ENCODE results near the gene HAGH. TPM values are rescaled to one million over a fixed set of nuclear protein-coding genes. Genes with fewer than 3 reads are reported as not detected.

The HAGH gene
- polyA plus RNA-seq, 1 donor from 2014 or later: 163 TPM

- Histone ChIP-seq H2AFZ (ENCODE audit: low read depth, low read length) (no peak overlapping the region), H3K27ac (ENCODE audit: low read length) (no peak overlapping the region), H4K20me1 (ENCODE audit: insufficient read depth) (peaks cover 6% of the 10 kb centered on the region), H3K9me3 (ENCODE audit: low read length) (no peaks in the 10 kb centered on the region), H3K79me2 (replicated peaks; ENCODE audit: insufficient read depth, low read length) (peaks cover 28% of the 10 kb centered on the region), H3F3A (ENCODE audit: insufficient read depth, low read length, poor library complexity, severe bottlenecking) (no peaks in the 10 kb centered on the region), H3K36me3 (ENCODE audit: insufficient read depth, low read length) (no peaks in the 10 kb centered on the region), H3K27me3 (ENCODE audit: insufficient read depth, low read depth, low read length) (no peaks in the 10 kb centered on the region), H3K9ac (ENCODE audit: low read length) (no peak overlapping the region), H3K4me2 (ENCODE audit: low read length) (no peak overlapping the region), H3K4me3 (ENCODE audit: low read length) (no peak overlapping the region), H3K9me2 (ENCODE audit: insufficient read depth, low read length) (no peaks in the 10 kb centered on the region)
- TF ChIP-seq TAF1 (IDR thresholded peaks at IDR 0.05; ENCODE audit: low read depth) (no peak), RAD21 (conservative IDR thresholded peaks at IDR 0.05) (no peak), POLR2AphosphoS5 (IDR thresholded peaks at IDR 0.05) (no peak), MXI1 (conservative IDR thresholded peaks at IDR 0.05; ENCODE audit: poor library complexity, severe bottlenecking) (no peak), SMC3 (conservative IDR thresholded peaks at IDR 0.05; ENCODE audit: poor library complexity) (no peak), EP300 (conservative IDR thresholded peaks at IDR 0.05; ENCODE audit: poor library complexity, severe bottlenecking) (no peak), EZH2 (IDR thresholded peaks at IDR 0.05; ENCODE audit: borderline replicate concordance, insufficient read depth, low read length, poor library complexity, severe bottlenecking) (no peak)
- TF ChIP-seq, protein P1, sequence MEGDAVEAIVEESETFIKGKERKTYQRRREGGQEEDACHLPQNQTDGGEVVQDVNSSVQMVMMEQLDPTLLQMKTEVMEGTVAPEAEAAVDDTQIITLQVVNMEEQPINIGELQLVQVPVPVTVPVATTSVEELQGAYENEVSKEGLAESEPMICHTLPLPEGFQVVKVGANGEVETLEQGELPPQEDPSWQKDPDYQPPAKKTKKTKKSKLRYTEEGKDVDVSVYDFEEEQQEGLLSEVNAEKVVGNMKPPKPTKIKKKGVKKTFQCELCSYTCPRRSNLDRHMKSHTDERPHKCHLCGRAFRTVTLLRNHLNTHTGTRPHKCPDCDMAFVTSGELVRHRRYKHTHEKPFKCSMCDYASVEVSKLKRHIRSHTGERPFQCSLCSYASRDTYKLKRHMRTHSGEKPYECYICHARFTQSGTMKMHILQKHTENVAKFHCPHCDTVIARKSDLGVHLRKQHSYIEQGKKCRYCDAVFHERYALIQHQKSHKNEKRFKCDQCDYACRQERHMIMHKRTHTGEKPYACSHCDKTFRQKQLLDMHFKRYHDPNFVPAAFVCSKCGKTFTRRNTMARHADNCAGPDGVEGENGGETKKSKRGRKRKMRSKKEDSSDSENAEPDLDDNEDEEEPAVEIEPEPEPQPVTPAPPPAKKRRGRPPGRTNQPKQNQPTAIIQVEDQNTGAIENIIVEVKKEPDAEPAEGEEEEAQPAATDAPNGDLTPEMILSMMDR (IDR thresholded peaks at IDR 0.05; ENCODE audit: poor library complexity, severe bottlenecking): no peak
- TF ChIP-seq, protein P2, sequence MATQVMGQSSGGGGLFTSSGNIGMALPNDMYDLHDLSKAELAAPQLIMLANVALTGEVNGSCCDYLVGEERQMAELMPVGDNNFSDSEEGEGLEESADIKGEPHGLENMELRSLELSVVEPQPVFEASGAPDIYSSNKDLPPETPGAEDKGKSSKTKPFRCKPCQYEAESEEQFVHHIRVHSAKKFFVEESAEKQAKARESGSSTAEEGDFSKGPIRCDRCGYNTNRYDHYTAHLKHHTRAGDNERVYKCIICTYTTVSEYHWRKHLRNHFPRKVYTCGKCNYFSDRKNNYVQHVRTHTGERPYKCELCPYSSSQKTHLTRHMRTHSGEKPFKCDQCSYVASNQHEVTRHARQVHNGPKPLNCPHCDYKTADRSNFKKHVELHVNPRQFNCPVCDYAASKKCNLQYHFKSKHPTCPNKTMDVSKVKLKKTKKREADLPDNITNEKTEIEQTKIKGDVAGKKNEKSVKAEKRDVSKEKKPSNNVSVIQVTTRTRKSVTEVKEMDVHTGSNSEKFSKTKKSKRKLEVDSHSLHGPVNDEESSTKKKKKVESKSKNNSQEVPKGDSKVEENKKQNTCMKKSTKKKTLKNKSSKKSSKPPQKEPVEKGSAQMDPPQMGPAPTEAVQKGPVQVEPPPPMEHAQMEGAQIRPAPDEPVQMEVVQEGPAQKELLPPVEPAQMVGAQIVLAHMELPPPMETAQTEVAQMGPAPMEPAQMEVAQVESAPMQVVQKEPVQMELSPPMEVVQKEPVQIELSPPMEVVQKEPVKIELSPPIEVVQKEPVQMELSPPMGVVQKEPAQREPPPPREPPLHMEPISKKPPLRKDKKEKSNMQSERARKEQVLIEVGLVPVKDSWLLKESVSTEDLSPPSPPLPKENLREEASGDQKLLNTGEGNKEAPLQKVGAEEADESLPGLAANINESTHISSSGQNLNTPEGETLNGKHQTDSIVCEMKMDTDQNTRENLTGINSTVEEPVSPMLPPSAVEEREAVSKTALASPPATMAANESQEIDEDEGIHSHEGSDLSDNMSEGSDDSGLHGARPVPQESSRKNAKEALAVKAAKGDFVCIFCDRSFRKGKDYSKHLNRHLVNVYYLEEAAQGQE (IDR thresholded peaks at IDR 0.05; ENCODE audit: borderline replicate concordance): no peak
These were observed 40.8 kb downstream of the HAGH start for GRCh38 chr16:1785846-1786170.

- H3K36me3 ChIP-seq (ENCODE audit: insufficient read depth, low read length): no peaks in the 10 kb centered on the region
- peaks cover 9% of the 10 kb centered on the region for H4K20me1 ChIP-seq (ENCODE audit: insufficient read depth)
- no peak overlapping the region for H2AFZ ChIP-seq (ENCODE audit: low read depth, low read length)
- no peaks in the 10 kb centered on the region for H3K27me3 ChIP-seq (ENCODE audit: insufficient read depth, low read depth, low read length)
- H3K9me3 ChIP-seq (ENCODE audit: low read length): no peaks in the 10 kb centered on the region
- H3K4me3 ChIP-seq (ENCODE audit: low read length): no peak overlapping the region
- no peak overlapping the region for H3K9ac ChIP-seq (ENCODE audit: low read length)
- no peaks in the 10 kb centered on the region for H3F3A ChIP-seq (ENCODE audit: insufficient read depth, low read length, poor library complexity, severe bottlenecking)
- H3K4me2 ChIP-seq (ENCODE audit: low read length): no peak overlapping the region
- peaks cover 34% of the 10 kb centered on the region for H3K79me2 ChIP-seq (replicated peaks; ENCODE audit: insufficient read depth, low read length)
- no peak for TF ChIP-seq RAD21 (conservative IDR thresholded peaks at IDR 0.05)
- no peak overlapping the region for H3K27ac ChIP-seq (ENCODE audit: low read length)
- no peaks in the 10 kb centered on the region for H3K9me2 ChIP-seq (ENCODE audit: insufficient read depth, low read length)
These were observed 41.4 kb downstream of the HAGH start for GRCh38 chr16:1784977-1785845.

Data from neural cell (in vitro differentiated cells).